Measurements from ENCODE around the gene KISS1R.
A peak's percentile ranks its signal among the peaks of the same experiment; 100 is the strongest.

KISS1R gene

DNA sequence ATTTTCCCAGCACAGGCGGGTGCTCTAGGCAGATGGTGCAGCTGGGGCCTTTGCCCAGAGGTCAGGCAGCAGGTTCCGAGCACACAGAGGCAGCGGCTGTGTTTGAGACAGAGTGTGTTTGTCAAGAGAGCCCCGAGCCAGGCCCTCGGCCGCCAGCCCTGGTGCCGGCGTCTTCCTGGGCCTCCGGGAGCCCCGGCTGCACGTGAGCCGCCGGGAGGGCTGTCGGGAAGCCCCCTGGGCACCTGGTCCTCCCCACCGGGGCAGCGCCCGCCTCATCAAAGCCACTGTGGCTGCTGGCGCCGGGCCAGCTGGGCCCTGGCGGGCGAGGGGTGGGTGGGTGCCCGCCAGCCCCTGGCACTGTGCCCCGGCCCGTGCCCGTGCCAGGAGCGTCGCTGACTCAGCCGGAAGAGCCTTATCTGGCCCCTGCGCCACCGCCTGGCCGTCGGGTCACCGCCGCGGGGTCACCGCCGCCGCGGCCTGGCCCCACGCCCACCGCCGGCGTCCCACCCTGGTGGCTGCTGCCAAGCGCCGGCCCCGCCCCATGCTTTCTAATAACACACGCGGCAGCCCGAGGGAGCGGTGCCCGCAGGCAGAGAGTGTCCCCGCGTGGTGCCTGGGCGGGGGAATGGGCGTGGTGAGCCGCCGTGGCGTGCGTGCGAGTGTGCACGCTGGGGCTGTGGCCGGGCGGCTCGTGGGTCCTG lies 23.6 kb downstream of the KISS1R start:
- no peak for DNase-seq

GRCh38 chr19:941292-942132 lies 24.4 kb downstream of the KISS1R start:
- no peak for DNase-seq

- no peak for DNase-seq
Measured at GRCh38 chr19:942133-942645, 25.1 kb downstream of the KISS1R start.

DNA sequence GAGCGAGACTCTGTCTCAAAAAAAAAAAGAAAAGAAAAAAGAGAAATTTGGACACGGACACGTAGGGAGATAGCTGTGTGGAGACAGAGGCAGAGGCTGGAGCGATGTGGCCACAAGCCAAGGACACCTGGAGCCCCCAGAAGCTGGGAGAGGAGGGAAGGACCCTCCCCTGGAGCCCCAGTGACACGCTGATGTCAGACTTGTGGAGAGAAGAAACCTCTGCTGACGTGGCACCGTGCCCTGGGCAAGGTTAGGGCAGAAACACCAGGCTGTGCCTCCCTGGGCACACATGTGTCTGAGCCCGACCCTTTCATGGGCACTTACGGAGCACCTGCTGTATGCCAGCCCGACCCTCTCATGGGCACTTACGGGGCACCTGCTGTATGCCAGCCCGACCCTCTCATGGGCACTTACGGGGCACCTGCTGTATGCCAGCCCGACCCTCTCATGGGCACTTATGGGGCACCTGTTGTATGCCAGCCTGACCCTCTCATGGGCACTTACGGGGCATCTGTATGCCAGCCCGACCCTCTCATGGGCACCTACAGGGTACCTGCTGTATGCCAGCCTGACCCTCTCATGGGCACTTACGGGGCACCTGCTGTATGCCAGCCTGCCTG lies 26.5 kb downstream of the KISS1R start:
- no peak for DNase-seq

GRCh38 chr19:944171-944567 lies 27.0 kb downstream of the KISS1R start:
- DNase-seq = no peak

DNA sequence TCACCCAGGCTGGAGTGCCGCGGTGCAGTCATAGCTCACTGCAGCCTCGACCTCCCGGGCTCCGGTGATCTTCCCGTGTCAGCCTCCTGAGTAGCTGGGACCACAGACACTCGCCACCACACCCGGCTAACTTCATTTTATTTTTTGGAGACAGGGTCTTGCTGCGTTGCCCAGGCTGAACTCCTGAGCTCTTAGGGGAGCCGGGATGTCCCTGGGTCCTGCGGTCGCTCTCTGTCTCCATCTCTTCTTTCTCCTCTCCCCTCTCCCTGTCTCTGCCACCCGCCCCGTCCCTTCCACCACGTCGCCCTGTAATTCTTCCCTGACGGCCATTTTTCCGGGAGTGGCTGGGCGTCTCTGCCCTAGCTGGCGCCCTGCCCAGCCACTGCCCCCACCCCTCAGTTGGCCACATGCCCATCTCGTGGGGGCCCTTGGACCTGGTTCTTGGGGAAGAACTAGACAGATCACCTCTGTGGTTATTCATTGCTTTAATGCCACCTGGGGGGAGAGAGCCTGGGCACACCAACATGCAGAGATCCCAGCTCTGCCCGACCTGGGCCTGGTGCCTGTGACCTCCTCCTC lies 27.6 kb downstream of the KISS1R start:
- DNase-seq = no peak

GRCh38 chr19:945401-946252 lies 28.5 kb downstream of the KISS1R start:
- DNase-seq = no peak

DNA sequence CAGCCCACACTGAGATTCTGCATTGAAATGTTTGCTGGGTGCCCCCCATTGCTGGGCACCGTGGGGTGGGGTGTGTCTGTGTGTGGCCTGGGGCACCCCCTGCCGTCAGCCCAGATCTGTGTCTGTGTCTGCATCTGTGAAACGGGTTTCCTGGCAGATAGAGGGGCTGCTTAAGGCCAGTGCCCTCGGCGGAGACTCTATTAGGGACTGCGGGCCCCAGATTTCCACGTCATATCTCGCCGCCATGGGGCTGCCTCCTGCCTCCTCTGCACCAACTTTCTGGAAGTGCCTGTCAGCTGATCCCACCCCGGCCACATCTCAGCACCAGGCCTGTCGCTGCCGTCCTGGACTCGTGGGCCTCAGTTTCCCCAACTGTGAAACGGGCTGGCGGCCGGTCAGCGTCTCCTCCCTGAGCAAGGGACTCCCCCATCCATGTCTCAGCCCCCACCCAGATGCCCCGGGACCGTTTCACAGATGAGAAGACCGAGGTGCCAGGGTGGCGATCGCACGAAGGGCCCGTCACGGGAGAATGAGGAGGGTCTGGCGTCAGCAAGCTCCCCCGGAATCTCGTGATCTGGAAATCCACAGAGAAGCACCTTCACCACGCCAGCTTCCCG lies 30.1 kb downstream of the KISS1R start:
- no peak for DNase-seq

- DNase-seq = no peak
Measured at GRCh38 chr19:947707-948539, 30.8 kb downstream of the KISS1R start.

- no peak for DNase-seq
Measured at GRCh38 chr19:948842-949496, 31.8 kb downstream of the KISS1R start.

DNA sequence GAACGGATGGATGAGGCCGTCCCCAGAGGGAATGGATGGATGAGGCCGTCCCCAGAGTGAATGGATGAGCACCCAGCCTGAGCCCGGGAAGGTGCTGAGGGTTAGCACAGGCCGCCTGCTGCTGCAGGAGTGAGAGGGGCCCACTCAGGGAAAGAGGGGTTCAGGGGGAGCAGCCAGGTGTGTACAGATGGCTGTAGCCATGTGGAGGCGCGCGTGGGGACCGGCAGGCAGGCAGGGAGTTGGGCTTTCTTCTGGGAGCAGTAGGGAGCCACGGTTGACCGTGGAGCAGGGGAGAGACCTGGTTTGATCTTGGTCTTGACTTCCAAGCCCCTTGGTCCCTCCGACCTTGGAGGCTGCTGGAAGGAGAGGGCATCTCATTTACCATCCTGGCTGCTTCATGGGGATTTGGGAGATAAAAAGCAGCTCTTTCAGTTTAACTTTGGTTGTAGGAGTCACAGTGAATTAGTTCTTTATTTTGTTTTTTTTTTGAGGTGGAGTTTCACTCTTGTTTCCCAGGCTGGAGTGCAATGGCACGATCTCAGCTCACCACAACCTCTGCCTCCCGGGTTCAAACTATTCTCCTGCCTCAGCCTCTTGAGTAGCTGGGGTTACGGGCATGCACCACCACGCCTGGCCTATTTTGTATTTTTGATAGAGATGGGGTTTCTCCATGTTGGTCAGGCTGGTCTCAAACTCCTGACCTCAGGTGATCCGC lies 33.4 kb downstream of the KISS1R start:
- no peak for DNase-seq

DNA sequence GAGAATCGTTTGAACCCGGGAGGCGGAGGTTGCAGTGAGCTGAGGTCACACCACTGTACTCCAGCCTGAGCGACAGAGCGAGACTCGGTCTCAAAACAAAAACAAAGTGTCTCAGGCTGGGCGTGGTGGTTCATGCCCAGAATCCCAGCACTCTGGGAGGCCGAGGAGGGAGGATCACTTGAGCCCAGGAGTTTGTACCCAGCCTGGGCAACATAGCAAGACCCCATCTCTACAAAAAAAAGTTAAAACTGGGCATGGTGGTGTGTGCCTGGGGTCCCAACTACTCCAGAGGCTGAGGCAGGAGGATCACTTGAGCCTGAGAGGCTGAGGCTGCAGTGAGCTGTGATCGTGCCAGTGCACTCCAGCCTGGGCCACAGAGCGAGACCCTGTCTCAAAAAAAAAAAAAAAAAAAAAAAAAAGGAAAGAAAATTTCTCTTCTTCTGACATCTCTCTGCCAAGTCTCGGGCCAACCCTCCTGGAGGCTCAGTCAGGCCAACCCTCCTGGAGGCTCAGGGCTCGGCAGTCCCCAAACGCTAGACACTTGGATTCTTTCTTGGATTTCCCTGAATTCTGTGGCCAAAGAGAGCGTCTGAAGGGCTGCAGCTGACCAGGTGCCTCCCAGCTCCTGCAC lies 35.0 kb downstream of the KISS1R start:
- no peak for DNase-seq

DNA sequence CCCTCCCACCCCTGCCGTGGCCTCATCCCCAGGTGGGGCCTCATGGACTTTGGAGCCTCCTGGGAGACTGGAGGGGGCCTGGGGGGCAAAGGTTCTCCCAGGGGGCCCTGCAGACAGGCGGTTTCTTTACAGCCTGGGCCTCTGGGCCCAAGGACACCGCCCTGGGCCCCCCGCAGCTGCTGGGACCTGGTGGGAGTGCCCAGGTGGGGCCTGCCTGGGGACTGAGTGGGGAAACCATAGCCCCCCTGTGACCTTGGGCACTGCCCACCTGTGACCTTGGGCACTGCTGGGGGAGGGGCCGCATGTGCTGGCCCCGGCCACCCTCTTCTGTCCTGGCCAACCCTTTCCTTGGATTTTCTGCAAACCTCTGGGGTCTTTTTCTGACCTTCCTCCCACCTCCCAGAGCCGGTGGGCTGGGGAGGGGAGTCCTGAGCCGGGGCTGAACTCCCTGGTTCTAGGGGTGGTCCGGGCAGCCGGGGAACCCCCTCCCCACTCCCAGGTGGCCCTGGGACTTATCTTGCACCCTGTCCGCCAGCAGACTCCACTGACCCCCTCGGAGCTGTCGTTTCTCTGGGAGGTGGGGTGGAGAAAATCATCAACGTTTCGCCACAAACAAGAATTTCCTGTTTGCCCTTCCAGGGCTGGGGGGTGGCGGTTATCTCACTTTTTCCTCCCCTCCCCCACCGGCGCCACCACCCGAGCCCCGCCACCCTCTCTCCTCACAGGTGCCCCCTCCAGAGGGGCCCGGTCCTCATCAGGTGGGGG lies 35.7 kb downstream of the KISS1R start:
- DNase-seq = peak; percentile 62

DNA sequence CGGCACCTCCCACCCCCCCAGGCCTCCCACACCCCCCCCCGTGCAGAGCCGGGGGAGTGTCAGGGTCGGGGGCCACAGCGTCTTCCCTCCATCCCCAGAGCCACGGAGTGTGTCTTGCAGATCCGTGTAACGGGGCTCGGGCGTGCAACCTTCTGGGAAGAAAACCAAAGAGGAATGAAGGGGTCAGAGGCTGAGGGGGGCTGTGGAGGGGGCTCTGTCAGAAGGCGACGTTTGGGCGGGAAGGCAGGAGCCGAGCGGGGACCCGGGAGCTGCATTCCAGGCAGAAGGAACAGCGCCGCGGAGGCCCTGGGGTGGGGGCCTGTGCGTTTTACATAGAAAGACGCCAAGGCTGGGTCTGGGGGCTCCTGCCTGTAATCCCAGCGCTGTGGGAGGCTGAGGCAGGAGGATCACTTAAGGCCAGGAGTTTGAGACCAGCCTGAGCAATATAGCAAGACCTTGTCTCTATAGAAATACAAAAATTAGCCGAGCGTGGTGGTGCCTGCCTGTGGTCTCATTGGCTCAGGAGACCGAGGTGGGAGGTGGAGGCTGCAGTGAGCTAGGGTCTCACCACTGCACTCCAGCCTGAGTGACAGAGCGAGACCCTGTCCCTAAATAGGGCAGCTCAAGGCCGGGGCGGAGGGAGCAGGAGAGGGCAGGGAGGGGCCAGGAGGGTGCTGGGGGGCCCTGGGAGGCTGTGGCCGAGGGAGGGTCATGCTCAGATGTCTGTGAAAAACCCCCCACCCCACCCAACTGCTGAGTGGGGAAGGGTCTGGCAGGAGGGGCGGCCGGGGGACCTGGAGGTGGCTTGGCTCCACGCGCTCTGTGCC lies 36.5 kb downstream of the KISS1R start:
- no peak for DNase-seq

- no peak for DNase-seq
Measured at GRCh38 chr19:954272-954671, 37.1 kb downstream of the KISS1R start.

- no peak for DNase-seq
Measured at GRCh38 chr19:954672-955494, 37.8 kb downstream of the KISS1R start.

All from fibroblast of skin of right biceps (primary cell).